Stimulated activated CD8-positive, alpha-beta memory T cell treated with anti-CD3 and anti-CD28 coated beads, Interleukin-2, amount 100 ng/mL, for 48 hours (primary cell): ENCODE results near the gene CELA2A.
"Not testable (repeated sequence)": the region's sequence is repeated elsewhere in the genome, so short reads cannot be mapped to it uniquely, and the experiment has no call there.

Experiments
- DNase-seq, 2 donors: peaks; one replicate each; pipeline ENCODE4 v3.0.0-alpha.2; 2020; ENCODE audit warnings: low read depth in 2 of 2

Gene CELA2A

DNA sequence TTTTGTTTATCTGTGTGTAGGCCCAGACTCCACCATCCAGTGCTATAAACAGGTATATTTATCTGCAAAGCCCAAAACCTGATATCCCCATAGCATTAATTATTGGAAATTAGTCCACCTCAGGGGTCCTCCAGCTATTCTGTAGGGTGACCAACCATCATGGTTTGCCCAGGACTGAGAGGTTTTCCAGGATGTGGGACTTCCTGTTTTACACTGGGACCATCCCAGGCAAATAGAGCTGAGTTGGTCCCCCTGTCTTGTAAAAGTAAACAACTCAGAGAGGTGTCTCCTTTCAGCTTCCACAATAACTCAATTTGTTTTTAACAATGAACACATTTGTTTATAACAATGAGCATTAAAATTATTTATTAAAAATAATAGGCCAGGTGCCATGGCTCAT is 11.6 kb downstream of the CELA2A start:
- DNase-seq = no peak

DNA sequence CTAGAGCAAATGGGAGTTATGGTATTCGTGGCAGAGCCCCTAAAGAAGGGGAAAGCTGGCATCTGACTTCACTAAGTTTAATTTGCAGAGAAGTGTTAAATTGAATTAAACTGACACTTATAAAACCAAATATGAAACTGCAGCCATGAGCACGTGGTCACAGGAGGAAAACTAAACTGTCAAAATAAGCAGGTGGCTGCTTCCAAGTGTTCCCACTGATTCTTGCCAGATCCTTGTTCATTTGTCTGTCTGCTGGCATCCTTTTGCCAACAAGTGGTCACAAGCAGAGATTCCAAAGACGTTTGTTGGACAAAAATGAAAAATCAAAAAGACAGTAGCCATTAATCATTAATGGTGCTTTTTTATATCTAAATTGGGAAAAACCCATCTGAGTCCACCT is 12.8 kb downstream of the CELA2A start:
- no peak for DNase-seq

DNA sequence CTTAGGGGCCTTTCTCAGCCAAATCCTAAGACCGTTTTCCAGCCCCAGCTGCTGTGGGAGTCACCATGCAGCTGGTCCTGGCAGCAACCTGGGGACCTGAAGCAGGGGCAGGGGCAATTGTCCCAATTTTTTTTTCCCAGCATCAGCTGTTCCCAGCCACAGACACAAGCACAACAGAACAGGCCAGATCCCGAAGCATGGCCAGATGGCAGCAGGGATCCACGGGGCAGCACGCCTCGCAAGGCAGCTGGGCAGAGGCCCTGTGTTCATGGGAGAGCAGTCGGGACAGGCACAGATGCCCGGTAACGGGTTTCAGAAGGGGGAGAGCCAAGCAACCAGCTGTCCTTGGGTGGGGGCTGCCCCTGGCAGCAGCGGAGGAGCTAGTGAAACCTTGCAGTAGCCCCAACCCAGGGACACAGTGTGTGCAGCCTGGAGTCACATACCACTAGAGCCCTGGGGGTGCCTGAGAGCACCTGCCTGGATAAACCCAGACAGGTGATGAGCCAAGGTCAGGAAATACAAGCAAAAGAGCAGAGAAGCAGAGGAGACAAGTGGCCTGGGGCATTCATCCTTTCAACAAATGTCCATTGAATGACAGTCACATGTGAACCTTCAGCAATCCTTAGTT is 13.4 kb downstream of the CELA2A start:
- not testable (repeated sequence) for DNase-seq

DNA sequence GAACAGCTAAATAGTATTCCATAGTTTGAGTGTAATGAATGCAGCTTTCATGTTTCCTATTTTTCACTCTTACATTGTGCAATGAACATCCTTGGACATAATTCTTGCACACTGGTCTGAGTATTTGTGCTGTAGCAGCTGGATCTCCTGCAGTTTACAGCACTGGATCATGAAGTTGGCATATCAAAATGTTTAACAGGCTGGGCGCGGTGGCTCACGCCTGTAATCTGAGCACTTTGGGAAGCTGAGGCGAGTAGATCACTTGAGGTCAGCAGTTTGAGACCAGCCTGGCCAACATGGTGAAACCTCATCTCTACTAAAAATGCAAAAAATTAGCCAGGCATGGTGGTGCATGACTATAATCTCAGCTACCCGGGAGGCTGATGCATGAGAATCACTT is 14.5 kb downstream of the CELA2A start:
- DNase-seq = not testable (repeated sequence)

DNA sequence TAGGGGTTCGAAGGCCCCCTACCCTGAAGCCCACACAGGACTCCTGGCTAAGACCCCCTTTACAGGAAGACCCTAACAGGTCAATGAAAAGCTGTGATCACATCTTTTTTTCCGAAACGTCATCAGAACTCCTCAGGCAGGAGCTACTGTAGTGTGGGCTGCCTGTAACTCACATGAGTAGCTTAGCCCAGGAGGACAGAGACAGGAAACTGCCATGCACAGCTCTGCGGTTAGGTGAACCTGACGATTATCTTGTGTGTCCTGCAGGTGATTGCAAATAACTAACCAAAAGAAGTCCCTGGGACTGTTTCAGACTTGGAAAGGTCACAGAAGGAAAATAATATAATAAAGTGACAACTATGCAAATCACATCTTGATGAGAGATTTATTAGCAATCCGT is 15.2 kb downstream of the CELA2A start:
- DNase-seq = not testable (repeated sequence)

DNA sequence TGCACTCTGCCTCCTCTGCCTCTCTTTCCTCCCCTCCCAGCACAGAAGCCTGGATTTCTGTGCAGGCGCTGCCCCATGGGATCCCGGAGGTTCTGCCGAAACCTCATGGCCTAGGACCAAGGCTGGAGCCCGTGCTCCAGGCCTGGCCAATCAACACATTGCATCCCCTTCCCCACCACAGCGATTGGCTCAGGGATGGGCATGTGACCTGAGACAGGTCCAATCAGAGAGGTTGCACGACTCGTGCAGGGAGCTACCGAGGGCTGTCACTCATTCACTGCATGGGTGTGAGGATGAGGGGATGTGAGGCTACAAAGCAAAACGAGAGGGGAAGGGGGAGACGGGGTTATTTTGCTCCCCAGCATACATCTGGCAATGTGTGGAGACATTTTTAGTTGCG is 16.1 kb downstream of the CELA2A start:
- DNase-seq = no peak

DNA sequence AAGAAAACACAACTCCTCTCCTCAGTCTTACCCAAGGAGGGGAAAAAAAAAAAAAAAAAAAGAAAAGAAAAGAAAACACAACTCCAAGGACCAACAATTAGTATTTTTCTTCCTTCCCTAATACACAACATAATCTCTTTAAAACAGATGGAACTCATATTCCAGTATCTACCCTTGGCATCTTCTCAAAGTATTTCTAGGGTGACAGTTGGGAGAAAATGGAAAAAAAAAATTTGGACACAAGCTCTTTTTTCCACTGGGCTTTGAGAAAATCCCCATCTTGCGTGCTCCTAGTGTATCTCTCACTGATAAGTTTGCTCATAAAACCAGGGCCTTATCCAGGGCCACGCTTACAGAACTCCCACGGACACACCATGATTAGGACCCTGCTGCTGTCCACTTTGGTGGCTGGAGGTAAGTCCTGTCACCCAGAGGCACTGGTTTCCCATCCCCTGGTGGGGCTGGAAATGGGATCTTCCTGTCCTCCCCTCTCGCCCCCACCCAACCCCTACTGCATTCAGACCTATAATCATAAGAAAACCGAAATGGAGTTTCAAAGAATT is 19.3 kb downstream of the CELA2A start, which contains the start of gene CELA2B:
Gene CELA2B (plus strand): TSS at position 353 of the 563 bp plus-strand sequence. CDS start 22 bp downstream, at position 375.
- no peak for DNase-seq

DNA sequence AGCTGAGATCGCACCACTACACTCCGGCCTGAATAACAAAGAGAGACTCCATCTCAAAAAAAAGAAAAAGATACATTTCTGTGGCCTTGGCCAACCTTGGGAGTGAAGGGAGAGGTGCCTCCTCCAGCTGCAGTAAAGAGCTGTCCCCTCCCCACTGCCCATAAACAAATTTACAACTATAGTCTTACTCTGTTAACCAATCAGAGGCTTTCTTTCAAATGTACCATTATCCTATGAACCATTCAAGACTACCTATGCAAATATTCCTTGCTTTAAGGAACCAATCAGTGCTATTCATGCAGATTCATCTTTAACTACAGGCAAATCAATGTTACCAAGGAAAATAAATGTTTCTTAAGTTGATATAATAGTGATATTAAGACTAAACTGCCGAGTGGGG is 20.4 kb downstream of the CELA2A start:
- no peak for DNase-seq

DNA sequence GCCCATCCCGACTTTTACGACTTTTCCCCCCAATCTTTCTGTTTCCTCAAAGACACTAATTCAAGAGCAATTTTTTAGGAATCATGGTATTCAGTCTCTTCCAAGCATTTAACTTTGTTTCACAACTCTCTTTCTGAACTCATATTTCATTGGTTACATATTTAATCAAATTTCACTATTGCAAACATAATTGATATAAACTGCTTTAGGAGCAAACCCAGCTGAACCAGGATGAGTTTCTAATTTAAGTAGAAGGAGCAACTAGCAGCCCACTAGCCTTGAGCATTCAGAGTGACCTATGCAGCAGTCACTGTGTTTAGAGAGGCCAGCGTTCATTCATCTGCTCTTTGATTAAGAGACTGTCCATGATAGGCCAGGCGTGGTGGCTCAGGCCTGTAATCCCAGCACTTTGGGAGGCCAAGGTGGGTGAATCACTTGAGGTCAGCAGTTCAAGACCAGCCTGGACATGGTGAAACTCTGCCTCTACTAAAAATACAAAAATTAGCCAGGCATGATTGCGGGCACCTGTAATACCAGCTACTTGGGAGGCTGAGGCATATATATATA is 21.2 kb downstream of the CELA2A start:
- DNase-seq = no peak

DNA sequence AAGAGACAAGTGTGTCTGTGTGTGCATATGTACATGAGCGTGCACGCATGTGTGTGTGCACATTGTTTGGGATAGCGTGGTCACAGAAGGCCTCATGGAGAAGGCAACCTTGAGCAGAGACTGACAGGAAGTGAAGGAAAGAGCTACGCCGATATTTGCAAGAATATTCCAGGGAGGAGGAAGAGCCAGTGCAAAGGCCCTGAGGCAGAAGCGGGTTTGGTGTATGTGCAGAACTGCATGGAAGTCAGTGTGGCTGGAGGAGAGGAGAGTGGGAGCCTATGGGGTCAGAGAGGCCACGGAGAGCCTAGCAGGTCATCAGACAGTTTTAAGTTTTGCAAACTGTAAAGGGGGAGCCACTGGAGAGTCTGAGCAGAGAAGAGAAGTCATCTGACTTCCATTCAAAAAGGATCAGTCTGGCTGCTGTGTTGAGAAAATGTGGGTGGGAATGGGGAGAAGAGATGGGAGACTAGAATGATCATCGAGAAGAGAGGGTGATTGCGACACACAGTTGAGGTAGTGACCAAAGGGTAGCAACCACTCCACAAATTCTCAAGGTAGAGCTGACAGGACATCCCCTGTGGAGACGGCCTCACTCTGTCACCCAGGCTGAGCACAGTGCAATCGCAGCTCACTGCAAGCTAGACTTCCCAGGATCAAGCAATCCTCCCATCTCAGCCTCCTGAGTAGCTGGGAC is 23.3 kb downstream of the CELA2A start:
- DNase-seq = no peak

DNA sequence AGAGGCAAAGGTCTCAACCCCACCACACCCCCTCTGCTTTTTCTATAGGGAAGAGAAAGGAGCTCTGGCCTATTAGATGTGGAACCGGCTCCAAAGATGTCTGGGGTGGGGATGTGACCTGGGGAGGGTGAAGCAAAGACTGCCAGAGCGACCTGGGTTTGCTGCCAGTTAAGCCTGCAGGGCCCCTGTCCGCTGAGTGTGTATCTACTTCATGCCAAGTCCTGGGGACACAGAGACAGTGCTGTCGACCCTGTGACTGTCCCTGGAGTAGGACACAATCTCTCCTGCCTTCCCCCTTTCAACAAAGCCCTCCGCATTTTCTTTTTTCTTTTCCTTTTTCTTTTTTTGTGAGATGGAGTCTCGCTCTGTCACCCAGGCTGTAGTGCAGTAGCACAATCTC is 25.9 kb downstream of the CELA2A start:
- not testable (repeated sequence) for DNase-seq

DNA sequence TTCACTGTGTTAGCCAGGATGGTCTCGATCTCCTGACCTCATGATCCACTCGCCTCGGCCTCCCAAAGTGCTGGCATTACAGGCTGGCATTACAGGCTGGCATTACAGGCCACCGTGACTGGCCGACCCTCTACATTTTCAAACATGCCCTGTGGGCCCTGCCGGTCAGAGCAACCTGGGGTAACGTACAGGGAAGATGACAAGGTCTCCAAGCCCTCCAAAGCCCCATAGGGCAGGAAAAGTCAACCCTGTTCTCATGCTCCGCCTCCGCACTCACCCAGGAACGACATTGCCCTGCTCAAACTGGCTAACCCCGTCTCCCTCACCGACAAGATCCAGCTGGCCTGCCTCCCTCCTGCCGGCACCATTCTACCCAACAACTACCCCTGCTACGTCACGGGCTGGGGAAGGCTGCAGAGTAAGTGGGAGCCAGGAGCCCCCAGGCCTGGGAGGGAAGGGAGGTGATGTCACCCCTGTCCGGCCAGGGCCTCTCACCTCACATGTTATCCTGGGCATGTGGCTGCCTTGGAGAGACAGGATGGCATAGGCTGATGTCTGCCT is 26.5 kb downstream of the CELA2A start:
- not testable (repeated sequence) for DNase-seq

DNA sequence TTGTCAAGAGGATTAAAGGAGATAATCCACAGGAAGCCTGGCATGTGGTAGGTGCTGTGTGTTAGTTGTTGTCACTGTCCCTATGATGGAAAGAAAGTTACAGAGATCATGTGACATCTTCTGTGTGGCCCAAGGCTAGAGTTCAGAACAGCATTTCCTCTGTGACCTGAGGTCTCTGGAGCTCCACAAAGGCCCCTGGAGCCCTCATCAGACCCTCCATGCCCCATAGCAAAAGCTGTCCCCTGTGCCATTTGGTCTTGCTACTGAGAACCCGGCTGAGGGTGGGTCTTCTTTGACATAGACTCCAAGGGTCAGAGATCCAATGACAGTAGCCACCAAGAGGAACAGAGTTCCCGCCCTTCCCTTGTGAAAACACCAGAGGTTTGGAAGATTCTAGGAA is 27.4 kb downstream of the CELA2A start:
- no peak for DNase-seq

DNA sequence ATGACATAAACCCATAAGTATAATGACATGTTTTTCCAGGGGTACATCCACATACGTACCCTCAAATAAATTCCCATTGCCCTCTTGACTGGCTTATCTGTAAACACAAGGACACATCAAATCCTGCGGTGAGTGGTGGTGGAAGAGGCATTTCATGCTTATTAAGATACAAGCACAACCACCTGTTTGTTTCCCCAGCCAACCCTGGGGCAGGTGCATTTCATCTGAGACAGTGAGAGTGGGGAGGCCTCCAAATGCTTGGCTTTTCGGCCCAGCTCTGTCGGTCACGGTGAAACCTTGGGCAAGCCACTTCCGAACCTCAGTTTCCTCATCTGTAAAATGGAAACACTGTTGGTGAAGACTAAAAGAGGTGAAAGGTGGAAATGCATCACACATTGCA is 27.9 kb downstream of the CELA2A start:
- not testable (repeated sequence) for DNase-seq

DNA sequence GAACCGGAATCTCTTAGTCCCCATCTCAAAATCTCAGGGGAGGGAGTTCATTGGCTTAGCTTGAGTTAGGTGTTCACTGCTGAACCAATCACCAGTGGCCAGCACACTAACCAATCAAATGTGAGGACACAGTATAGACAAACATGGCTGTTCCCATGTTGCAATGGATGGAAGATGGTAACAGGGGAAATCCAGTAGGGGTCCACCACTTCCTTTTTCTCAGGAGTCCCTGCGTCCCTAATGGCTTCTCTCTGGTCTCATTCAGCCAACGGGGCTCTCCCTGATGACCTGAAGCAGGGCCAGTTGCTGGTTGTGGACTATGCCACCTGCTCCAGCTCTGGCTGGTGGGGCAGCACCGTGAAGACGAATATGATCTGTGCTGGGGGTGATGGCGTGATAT is 29.1 kb downstream of the CELA2A start:
- no peak for DNase-seq

DNA sequence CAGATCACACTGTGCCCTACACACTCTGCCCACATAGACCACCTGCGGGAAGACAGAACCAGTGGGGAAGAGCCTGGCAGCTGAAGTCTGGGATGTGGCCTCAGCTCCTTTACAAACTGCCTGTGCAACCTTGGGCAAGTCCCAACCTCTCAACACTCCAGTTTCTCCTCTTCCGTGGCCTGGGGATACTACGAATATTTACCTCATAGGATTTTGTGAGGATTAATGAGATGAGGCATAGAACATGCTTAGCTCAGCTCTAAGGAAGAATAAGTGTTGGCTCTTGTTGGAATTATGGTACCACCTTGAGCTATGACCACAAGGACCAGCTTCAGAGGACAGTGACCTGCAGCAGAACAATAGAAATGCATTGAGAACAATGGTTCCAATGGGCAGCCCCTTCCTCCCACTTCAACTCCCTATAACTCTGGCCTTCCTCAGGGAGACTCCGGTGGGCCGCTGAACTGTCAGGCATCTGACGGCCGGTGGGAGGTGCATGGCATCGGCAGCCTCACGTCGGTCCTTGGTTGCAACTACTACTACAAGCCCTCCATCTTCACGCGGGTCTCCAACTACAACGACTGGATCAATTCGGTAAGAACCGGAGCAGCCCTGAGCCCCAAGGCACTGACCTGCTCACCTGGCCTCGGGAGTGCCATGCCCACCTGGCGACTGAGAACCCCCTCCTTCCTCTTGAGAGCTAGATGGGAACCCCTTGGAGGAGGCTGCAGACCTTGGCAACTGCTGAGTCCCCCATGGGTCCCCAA is 30.5 kb downstream of the CELA2A start:
- not testable (repeated sequence) for DNase-seq

DNA sequence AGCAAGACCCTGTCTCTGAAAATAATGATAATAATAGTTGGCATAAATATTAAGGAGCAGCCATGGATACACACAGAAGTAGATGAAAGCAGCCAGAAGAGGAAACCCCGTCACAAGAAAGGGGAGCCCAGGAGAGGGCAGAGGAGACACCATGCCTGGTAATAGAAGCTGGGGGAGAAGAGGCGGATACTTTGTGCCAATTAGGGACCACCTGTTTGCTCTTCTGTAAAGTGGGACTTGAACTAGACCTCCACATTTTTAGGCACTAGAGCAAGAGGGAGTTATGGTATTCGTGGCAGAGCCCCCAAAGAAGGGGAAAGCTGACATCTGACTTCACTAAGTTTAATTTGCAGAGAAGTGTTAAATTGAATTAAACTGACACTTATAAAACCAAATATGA is 31.8 kb downstream of the CELA2A start:
- no peak for DNase-seq

DNA sequence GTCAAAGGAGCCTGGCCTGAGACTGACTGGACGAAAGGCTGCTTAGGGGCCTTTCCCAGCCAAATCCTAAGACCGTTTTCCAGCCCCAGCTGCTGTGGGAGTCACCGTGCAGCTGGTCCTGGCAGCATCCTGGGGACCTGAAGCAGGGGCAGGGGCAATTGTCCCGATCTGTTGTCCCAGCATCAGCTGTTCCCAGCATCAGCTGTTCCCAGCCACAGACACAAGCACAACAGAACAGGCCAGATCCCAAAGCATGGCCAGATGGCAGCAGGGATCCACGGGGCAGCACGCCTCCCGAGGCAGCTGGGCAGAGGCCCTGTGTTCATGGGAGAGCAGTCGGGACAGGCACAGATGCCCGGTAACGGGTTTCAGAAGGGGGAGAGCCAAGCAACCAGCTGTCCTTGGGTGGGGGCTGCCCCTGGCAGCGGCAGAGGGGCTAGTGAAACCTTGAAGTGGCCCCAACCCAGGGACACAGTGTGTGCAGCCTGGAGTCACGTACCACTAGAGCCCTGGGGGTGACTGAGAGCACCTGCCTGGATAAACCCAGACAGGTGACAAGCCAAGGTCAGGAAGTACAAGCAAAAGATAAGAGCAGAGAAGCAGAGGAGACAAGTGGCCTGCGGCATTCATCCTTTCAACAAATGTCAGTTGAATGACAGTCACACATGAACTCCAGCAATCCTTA is 32.7 kb downstream of the CELA2A start:
- no peak for DNase-seq

DNA sequence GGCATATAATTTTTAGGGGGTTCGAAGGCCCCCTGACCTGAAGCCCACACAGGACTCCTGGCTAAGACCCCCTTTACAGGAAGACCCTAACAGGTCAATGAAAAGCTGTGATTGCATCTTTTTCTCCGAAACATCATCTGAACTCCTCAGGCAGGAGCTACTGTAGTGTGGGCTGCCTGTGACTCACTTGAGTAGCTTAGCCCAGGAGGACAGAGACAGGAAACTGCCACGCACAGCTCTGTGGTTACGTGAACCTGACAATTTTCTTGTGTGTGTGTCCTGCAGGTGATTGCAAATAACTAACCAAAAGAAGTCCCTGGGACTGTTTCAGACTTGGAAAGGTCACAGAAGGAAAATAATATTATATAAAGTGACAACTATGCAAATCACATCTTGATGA is 34.5 kb downstream of the CELA2A start:
- DNase-seq = not testable (repeated sequence)

DNA sequence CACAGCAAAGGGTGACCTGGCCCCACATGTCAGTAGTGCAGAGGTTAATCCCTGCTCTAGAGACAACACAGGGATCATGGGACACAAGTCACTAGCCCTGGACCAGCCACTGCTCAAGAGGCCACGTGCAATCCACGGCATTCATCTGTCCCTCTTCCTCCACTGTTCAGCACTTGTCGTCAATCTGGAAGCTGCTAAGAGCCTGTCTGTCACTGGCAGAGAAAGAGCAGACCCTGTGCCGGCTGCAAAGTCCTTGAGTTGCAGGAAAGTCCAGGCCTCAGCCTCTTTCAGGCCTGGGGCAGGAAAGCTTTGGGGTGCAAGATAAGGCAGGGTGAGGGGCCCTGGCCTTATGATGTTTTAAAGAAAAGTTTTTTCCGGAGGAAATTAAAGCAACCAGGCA is 36.1 kb downstream of the CELA2A start:
- DNase-seq = no peak

DNA sequence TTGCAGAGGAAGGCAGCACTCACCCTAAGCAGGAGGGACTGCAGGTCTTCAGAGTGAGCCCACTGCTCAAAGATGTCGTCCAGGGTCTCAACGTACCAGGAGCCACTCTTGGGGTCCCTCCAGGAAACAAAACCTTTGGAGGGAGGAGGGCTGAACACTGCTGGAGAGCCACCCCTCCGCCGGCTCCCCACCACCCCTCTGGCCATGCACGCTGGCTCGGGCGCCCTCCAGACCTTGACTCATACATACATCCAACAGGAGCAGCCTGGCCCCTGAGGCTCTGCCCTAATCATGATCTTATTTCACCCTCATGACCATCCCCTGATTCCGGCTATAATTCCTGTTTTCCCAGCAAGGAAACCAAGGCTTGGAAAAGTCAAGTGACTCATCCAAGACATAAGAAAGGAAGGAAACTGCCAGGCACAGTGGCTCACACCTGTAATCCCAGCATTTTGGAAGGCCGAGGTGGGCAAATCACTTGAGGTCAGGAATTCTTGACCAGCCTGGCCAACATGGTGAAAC is 37.4 kb downstream of the CELA2A start:
- DNase-seq = no peak
